Left renal pelvis (tissue), 4 donors: ENCODE data around the gene ABCF1. TPM values are rescaled to one million over a fixed set of nuclear protein-coding genes. Genes with fewer than 3 reads are reported as not detected.
A peak's percentile ranks its signal among the peaks of the same experiment; 100 is the strongest.

ENCODE experiments used
- DNase-seq, 4 donors: peaks; one replicate each; pipeline ENCODE4 v3.0.0-alpha.2; 2013; ENCODE audit warnings: low read depth in 4 of 4, low spot score in 3 of 4
- polyA plus RNA-seq, 4 donors: library from polyadenylated mRNA; unstranded; fragments of 120-200 nt; gene quantifications; one replicate each; pipeline ENCODE4 v1.2.1, GENCODE V29; 2013; ENCODE audit not compliant: insufficient read length in 4 of 4

Gene ABCF1
- polyA plus RNA-seq, 4 donors: 55.7 to 74.9 (median 64.6) TPM

GRCh38 chr6:30617565-30618269 is 46.5 kb downstream of the ABCF1 start, which contains the start of gene MRPS18B:
TSS of gene MRPS18B (plus strand) at chr6:30617840. CDS start at chr6:30617866, 26 bp downstream.
- peak; percentile 97 to 99 (median 98) for DNase-seq

DNA sequence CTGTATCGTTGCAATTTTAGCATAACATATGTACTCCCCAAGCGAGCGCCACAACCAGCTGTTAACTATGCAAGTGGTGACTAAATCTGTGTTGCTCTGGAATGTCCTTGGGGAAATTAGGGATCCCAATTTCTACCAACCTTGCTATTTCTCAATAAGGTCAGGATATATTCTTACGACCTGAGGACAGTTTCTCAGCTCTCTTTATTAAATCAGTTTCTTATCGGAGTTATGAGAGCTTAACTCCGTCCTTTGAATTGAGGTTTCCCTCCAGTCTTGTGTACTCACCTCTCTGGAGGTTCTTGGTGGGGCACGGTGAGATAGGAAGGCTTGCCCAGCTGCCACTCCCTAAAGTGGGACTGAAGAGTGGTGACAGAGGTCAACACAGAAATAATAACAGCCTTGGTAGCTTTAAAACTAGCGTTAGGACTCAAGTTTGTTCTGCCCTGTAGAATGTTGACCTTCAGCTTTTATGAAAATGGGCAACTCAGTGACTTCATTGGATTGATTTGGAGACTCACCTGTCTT is 47.1 kb downstream of the ABCF1 start:
- no peak for DNase-seq

DNA sequence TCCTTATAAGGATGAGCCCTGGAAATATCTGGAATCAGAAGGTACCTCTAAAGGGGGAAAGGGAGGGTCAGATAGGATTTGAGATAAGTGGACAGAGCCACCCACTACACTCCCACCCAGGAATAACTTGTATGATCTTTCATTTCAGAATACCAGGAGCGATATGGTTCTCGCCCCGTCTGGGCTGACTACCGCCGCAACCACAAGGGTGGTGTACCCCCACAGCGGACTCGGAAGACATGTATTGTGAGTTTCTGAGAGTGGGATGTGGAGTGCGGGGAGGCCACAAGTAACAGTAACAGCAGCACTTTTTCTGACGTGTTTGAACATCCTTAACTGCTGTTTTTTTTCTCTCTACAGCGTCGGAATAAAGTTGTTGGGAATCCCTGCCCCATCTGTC is 48.3 kb downstream of the ABCF1 start:
- no peak for DNase-seq

DNA sequence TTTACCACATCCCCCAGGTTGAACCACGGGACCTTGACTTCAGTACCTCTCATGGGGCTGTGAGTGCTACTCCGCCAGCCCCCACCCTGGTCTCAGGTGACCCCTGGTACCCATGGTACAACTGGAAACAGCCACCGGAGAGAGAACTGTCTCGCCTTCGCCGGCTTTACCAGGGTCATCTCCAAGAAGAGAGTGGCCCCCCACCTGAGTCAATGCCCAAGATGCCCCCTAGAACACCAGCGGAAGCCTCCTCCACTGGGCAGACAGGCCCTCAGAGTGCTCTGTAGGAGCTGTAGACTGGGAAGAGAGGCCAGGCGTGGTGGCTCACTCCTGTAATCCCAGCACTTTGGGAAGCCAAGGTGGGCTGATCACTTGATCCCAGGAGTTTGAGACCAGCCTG is 54.3 kb downstream of the ABCF1 start:
- no peak for DNase-seq

- DNase-seq: peak in 1 of 4 donors; percentile 71
Measured at GRCh38 chr6:30626484-30627366, 55.5 kb downstream of the ABCF1 start, which contains the start of gene ATAT1. TSS of gene ATAT1 (plus strand) at chr6:30626874.

DNA sequence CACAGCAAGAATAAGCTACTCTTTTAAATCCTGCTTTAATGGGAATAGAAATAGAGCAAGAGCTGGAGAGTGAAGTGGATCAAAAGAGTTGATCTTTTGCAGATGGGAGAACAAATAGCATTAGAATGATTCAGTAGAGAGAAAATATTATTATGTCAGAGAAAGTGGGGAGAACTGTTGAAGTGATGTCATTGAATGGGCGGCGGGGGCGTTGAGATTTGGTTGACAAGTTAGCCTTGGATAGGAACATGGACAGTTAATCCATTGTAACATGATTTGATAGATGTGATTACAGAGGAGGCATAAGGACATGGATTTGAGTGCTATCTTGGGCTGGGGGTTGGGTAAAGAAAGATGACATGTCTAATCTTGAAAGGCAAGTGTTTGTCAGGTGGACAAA is 64.6 kb downstream of the ABCF1 start:
- no peak for DNase-seq

- no peak for DNase-seq
Measured at GRCh38 chr6:30640481-30640880, 69.2 kb downstream of the ABCF1 start.

DNA sequence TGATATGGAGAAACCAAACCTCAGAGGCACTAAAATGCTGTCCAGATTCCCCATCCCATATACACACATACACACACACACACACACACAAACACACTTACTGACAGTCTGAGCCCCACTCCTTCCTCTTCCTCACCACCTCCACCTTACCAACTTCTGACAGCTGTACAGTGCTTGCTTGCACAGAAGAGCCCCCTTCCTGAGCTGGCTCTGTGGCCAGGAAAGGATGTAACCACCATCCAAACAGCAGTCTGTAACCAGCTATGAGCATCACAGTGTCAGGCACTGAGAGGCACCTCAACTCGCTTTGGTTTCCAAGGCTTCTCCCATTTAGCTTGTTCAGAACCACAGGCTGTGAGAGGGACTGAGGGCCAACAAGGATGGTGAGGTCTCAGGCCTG is 69.8 kb downstream of the ABCF1 start:
- no peak for DNase-seq

Other genes with a start within 250 kb of the ABCF1 start
- gene TRIM39, start 244.5 kb upstream of the ABCF1 start, polyA plus RNA-seq: 10 to 100 TPM in 3 of 4 donors, 1 to 10 TPM in 1; 10.0 to 15.1 (median 13.4) TPM
- gene RPP21, start 226.3 kb upstream of the ABCF1 start, polyA plus RNA-seq: 10 to 100 TPM; 22.5 to 40.2 (median 28.7) TPM
- 100 to 1,000 TPM; 105 to 113 (median 111) TPM for gene HLA-E, start 81.9 kb upstream of the ABCF1 start, polyA plus RNA-seq
- gene GNL1, start 15.0 kb upstream of the ABCF1 start, polyA plus RNA-seq: 100 to 1,000 TPM in 2 of 4 donors, 10 to 100 TPM in 2; 77.6 to 105 (median 93.8) TPM
- 10 to 100 TPM; 30.9 to 36.9 (median 33.2) TPM for gene PRR3, start 14.1 kb upstream of the ABCF1 start, polyA plus RNA-seq
- 10 to 100 TPM; 38.1 to 65.7 (median 57.1) TPM for gene PPP1R10, start 45.8 kb downstream of the ABCF1 start, polyA plus RNA-seq
- gene MRPS18B, start 46.4 kb downstream of the ABCF1 start, polyA plus RNA-seq: 10 to 100 TPM; 35.3 to 63.8 (median 55.4) TPM
- 10 to 100 TPM; 33.7 to 66.4 (median 39.8) TPM for gene ATAT1, start 55.4 kb downstream of the ABCF1 start, polyA plus RNA-seq
- 10 to 100 TPM; 10.5 to 30.0 (median 24.5) TPM for gene C6orf136, start 75.7 kb downstream of the ABCF1 start, polyA plus RNA-seq
- 10 to 100 TPM; 28.8 to 51.3 (median 41.2) TPM for gene DHX16, start 101.6 kb downstream of the ABCF1 start, polyA plus RNA-seq
- 10 to 100 TPM; 34.3 to 56.4 (median 40.2) TPM for gene PPP1R18, start 115.2 kb downstream of the ABCF1 start, polyA plus RNA-seq
- gene NRM, start 119.5 kb downstream of the ABCF1 start, polyA plus RNA-seq: 10 to 100 TPM; 35.6 to 40.7 (median 38.1) TPM
- gene MDC1, start 145.8 kb downstream of the ABCF1 start, polyA plus RNA-seq: 10 to 100 TPM; 34.7 to 49.0 (median 45.2) TPM
- gene TUBB, start 148.9 kb downstream of the ABCF1 start, polyA plus RNA-seq: 1,000 to 10,000 TPM; 1,126 to 1,457 (median 1,265) TPM
- 100 to 1,000 TPM; 103 to 143 (median 138) TPM for gene FLOT1, start 171.2 kb downstream of the ABCF1 start, polyA plus RNA-seq
- 10 to 100 TPM; 17.5 to 23.5 (median 21.3) TPM for gene IER3, start 173.1 kb downstream of the ABCF1 start, polyA plus RNA-seq